ENCODE measurements around the gene CSNK1G1. TPM values are rescaled to one million over a fixed set of nuclear protein-coding genes. Genes with fewer than 3 reads are reported as not detected.

Gene CSNK1G1
- total and polyA plus RNA-seq, 2 of the 8 experiments (the other 6 are each of a cell fraction or from before 2014, with no cell fraction given), result 6.0 to 12.9 TPM

GRCh38 chr15:64132217-64132616 lies 223.8 kb downstream of the CSNK1G1 start:
- Histone ChIP-seq H4K91ac (replicated peaks; ENCODE audit: insufficient read length, low read length) (no peak overlapping the region), H2AFZ (ENCODE audit: low read length) (no peak overlapping the region), H3K79me1 (ENCODE audit: low read depth, low read length) (no peaks in the 10 kb centered on the region; the same call in 1 of the 2 replicates), H4K20me1 (replicated peaks in 1 of 2; ENCODE audit: control insufficient read depth in 1 of 2, insufficient read depth in 2 of 2, low read length in 2 of 2) (peaks cover 0 to 1% of the 10 kb centered on the region in 2 experiments), H2AK5ac (ENCODE audit: low read depth, low read length) (no peak overlapping the region), H2BK120ac (replicated peaks; ENCODE audit: low read depth, low read length) (no peak overlapping the region), H2BK12ac (ENCODE audit: low read depth, low read length) (no peak overlapping the region), H3K4me3 (ENCODE audit: extremely low read depth in 1 of 4, insufficient read depth in 2 of 4, low read depth in 3 of 4, low read length in 4 of 4) (no peak overlapping the region), H4K5ac (ENCODE audit: insufficient read length, low read depth, low read length) (no peak overlapping the region), H2BK20ac (ENCODE audit: low read length) (no peak overlapping the region), H3K4me1 (replicated peaks in 1 of 4; ENCODE audit: control insufficient read depth in 3 of 4, insufficient read depth in 4 of 4, low read length in 3 of 4) (no peaks in the 10 kb centered on the region), H3K36me3 (ENCODE audit: control insufficient read depth in 2 of 4, insufficient read depth in 4 of 4, low read length in 3 of 4) (peaks cover 19 to 56% (median 44%) of the 10 kb centered on the region in 4 experiments), H3K27ac (ENCODE audit: low read depth, low read length) (no peak overlapping the region), H2BK5ac (ENCODE audit: low read depth, low read length) (no peak overlapping the region), H3K9me3 (ENCODE audit: insufficient read depth in 2 of 2, low read depth in 1 of 2, low read length in 1 of 2) (no peaks in the 10 kb centered on the region), H3K56ac (replicated peaks; ENCODE audit: insufficient read length, low read depth, low read length) (no peak overlapping the region), H3K27me3 (replicated peaks in 1 of 4; ENCODE audit: control insufficient read depth in 3 of 4, extremely low read depth in 1 of 4, insufficient read depth in 3 of 4, low read length in 3 of 4) (no peaks in the 10 kb centered on the region), H4K8ac (ENCODE audit: extremely low read depth, insufficient read depth, low read length) (no peak overlapping the region), H3K4ac (replicated peaks; ENCODE audit: insufficient read length, low read depth, low read length) (no peak overlapping the region), H3K23ac (ENCODE audit: insufficient read length) (no peak overlapping the region), H3K4me2 (ENCODE audit: insufficient read depth in 1 of 2, low read depth in 2 of 2, low read length in 2 of 2) (no peak overlapping the region), H3K79me2 (ENCODE audit: control insufficient read depth in 1 of 2, insufficient read depth in 2 of 2, low read length in 2 of 2) (no peaks in the 10 kb centered on the region), H3K9ac (replicated peaks in 1 of 4; ENCODE audit: extremely low read depth in 1 of 4, low read depth in 3 of 4, low read length in 3 of 4) (no peak overlapping the region), H3K18ac (ENCODE audit: extremely low read depth, low read length) (no peak overlapping the region), H2BK15ac (ENCODE audit: low read length) (no peak overlapping the region), H3K23me2 (ENCODE audit: low read depth, low read length) (no peaks in the 10 kb centered on the region), H3K14ac (ENCODE audit: insufficient read length) (no peak overlapping the region)
- no peak for FAIRE-seq
- WGBS, 2 experiments (ENCODE audit: extremely low coverage in 1 of 2, insufficient coverage in 1 of 2, insufficient read length in 1 of 2, insufficient replicate concordance in 2 of 2, low coverage in 1 of 2, low lambda C conversion rate in 2 of 2, missing lambda C conversion rate in 1 of 2), result 93% methylated on average over 4 of the region's 4 CpGs; no CpG with 5 or more reads in 1 of the 2 experiments
- ChIA-PET POLR2A (ENCODE audit: partially characterized antibody) (no interaction called here), CTCF (ENCODE audit: partially characterized antibody) (interaction anchor here (0.9 to 2.9 kb wide), 7 partner anchors 9 to 380 kb away, joined by 3 to 18 read pairs (median 8); no protein-coding TSS in a partner anchor)
- no peak for DNase-seq (ENCODE audit: low read depth in 1 of 2, low spot score in 2 of 2)
- TF ChIP-seq POU5F1 (IDR thresholded peaks at IDR 0.05; ENCODE audit: low read depth, low read length) (no peak), SAP30 (IDR thresholded peaks at IDR 0.05; ENCODE audit: insufficient read depth, insufficient replicate concordance, low read length) (no peak), CEBPB (IDR thresholded peaks at IDR 0.05; ENCODE audit: low read depth, low read length) (no peak), ASH2L (IDR thresholded peaks at IDR 0.05; ENCODE audit: low read length) (no peak), POLR2AphosphoS5 (IDR thresholded peaks at IDR 0.05; ENCODE audit: low read depth, low read length) (no peak), JUND (IDR thresholded peaks at IDR 0.05; ENCODE audit: low read length) (no peak), ATF2 (IDR thresholded peaks at IDR 0.05; ENCODE audit: low read length) (no peak), CBX5 (IDR thresholded peaks at IDR 0.05; ENCODE audit: low read depth, low read length) (no peak), KDM5A (IDR thresholded peaks at IDR 0.05; ENCODE audit: low read length) (no peak), CREB1 (IDR thresholded peaks at IDR 0.05) (no peak), GTF2F1 (IDR thresholded peaks at IDR 0.05; ENCODE audit: borderline replicate concordance, low read depth, low read length) (no peak), HDAC2 (IDR thresholded peaks at IDR 0.05; ENCODE audit: borderline replicate concordance in 1 of 2, low read depth in 2 of 2, low read length in 2 of 2) (no peak)
- TF ChIP-seq, protein P1, sequence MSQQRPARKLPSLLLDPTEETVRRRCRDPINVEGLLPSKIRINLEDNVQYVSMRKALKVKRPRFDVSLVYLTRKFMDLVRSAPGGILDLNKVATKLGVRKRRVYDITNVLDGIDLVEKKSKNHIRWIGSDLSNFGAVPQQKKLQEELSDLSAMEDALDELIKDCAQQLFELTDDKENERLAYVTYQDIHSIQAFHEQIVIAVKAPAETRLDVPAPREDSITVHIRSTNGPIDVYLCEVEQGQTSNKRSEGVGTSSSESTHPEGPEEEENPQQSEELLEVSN (IDR thresholded peaks at IDR 0.05), result no peak
